ENCODE results near the gene AGAP6.
A peak's percentile ranks its signal among the peaks of the same experiment; 100 is the strongest.
"Not testable (repeated sequence)": the region's sequence is repeated elsewhere in the genome, so short reads cannot be mapped to it uniquely, and the experiment has no call there.

AGAP6 gene

DNA sequence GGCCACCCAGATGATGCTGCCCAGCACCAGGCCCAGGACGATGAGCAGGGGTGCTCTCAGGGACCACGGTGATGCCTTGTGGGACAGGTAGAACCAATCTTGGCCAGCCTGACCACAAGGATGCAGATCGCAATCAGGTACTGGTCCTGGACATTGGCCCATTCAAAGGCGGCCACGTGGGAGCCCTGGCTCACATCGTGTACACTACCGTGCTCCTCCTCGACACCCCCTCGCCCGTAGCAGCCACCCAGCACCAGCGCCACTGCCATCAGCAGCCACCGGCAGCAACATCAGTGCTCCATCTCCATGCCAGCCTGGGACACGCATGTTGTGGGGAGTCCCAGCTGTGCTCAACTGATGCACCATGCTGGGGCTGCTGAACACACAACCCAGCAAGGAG, 39.0 kb downstream of the AGAP6 start:
- no peak for DNase-seq

DNA sequence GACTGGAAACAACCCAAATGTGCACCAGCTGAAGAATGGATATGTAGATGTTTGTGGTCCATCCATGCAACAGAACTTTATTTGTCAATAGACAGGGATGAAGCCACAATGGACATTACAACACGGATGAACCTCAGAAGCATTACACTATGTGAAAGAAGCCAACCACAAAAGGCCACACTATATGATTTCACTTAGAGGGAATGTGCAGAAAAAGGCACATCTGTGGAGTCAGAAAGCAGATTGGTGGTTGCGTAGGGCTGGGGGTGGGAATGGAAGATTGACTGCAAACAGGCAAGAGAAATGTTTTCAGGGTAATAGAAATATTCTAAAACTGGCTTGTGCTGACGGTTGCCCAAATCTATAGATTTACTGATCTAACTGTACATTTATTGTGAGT, 45.3 kb downstream of the AGAP6 start:
- DNase-seq: peak; percentile 45

DNA sequence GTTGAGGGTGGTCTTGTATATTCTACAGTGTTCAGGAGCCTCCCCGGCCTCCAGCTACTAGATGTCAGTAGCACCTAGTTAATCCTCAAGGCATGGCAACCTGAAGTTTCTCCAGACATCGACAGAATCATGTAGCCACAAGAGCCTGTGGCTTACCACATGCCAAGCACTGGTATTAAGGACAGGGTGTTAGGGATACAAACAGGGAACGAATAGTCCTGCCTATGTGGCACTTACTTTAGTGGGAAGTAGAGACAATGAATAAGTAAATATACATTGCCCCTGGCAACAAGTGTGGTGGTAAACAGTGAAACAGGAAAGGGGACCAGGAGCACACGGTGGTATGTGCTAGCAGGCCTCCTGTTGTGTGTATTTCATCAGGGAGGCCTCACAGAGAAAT, 47.1 kb downstream of the AGAP6 start:
- DNase-seq: not testable (repeated sequence)

GRCh38 chr10:50044941-50045664, 56.9 kb downstream of the AGAP6 start:
- peak; percentile 1 for DNase-seq

DNA sequence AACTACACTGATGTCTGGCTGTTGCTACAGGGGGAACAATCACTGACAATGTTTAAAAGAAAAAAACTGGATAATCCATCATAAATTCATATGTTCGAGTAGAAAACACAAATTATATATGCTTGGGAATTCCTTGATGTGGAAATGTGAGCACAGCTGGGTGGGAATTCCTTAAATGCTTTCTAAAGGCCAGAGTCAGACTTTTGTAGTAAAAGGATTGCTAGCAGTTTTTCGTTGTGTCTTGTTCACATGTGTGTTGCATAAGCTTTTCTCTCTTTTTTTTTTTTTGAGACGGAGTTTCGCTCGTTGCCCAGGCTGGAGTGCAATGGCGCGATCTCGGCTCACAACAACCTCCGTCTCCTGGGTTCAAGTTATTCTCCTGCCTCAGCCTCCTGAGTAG, 58.3 kb downstream of the AGAP6 start:
- DNase-seq: peak; percentile 30

DNA sequence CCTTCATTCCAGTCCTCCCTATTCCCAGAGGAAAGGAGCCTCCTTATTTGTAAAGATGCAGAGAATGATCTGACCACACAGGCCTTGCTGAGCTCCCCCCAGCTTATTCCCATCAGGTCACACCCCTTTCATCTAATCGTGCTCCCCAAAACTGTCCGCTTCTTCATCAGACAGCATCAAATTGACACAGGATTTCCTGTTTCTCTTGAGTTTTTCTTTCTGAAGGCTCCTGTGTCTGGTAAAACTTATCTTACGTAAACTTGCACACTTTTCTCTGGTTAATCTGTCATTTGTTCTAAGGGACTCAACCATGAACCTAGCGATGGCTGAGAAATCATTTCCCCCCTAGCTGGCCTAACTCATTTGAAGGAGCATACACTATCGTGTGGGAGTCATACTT, 59.4 kb downstream of the AGAP6 start:
- DNase-seq: not testable (repeated sequence)

GRCh38 chr10:50051995-50052660, 63.9 kb downstream of the AGAP6 start:
- peak; percentile 17 for DNase-seq

- DNase-seq: not testable (repeated sequence)
Observed at GRCh38 chr10:50052778-50053376, 64.7 kb downstream of the AGAP6 start.

- not testable (repeated sequence) for DNase-seq
Observed at GRCh38 chr10:50055494-50056292, 67.5 kb downstream of the AGAP6 start.

GRCh38 chr10:50056654-50057053, 68.4 kb downstream of the AGAP6 start:
- DNase-seq: not testable (repeated sequence)

- not testable (repeated sequence) for DNase-seq
Observed at GRCh38 chr10:50058727-50059126, 70.5 kb downstream of the AGAP6 start.

GRCh38 chr10:50059946-50060345, 71.7 kb downstream of the AGAP6 start:
- not testable (repeated sequence) for DNase-seq
